Kidney (tissue), 14 donors: ENCODE measurements around the gene RUFY4. TPM values are rescaled to one million over a fixed set of nuclear protein-coding genes. Genes with fewer than 3 reads are reported as not detected.

ENCODE experiments used
- DNase-seq, 5 donors: peaks; one replicate each; pipeline ENCODE4 v3.0.0-alpha.2; 2013 to 2020
- FAIRE-seq: peaks from 2 replicates; lab custom pipeline; 2012; peaks lifted over from hg19 to GRCh38; lab: Jason Lieb, UNC
- H3K27ac ChIP-seq, 2 donors: one replicate each; pipeline ENCODE4 v1.7.0; 2013; ENCODE audit warnings: low read depth in 2 of 2, low read length in 2 of 2, inconsistent platforms in 1 of 2
- H3K27me3 ChIP-seq: one replicate; pipeline ENCODE4 v1.7.1; 2013; ENCODE audit warnings: low read length, inconsistent platforms; ENCODE audit not compliant: control insufficient read depth, insufficient read depth
- H3K36me3 ChIP-seq, 3 donors: one replicate each; pipeline versions ENCODE4 v1.7.0 to v1.7.1; 2013; ENCODE audit warnings: low read length in 3 of 3, control low read depth in 1 of 3, inconsistent platforms in 1 of 3; ENCODE audit not compliant: insufficient read depth in 3 of 3, control insufficient read depth in 2 of 3
- H3K4me1 ChIP-seq, 3 donors: one replicate each; pipeline versions ENCODE4 v1.7.0 to v1.7.1; 2013; ENCODE audit warnings: low read length in 3 of 3, inconsistent platforms in 1 of 3, low read depth in 1 of 3; ENCODE audit not compliant: control insufficient read depth in 2 of 3, insufficient read depth in 2 of 3
- H3K4me3 ChIP-seq, 3 donors: one replicate each; pipeline versions ENCODE4 v1.7.0 to v1.8.1; 2013; ENCODE audit warnings: low read length in 3 of 3, control low read depth in 1 of 3, inconsistent platforms in 1 of 3
- H3K9ac ChIP-seq, 3 donors: one replicate each; pipeline versions ENCODE4 v1.7.0 to v1.7.1; 2013; ENCODE audit warnings: low read length in 3 of 3, control low read depth in 1 of 3, inconsistent platforms in 1 of 3
- H3K9me3 ChIP-seq, 3 donors: one replicate each; pipeline versions ENCODE4 v1.7.0 to v1.7.1; 2013; ENCODE audit warnings: low read length in 3 of 3, control low read depth in 1 of 3, inconsistent platforms in 1 of 3; ENCODE audit not compliant: control insufficient read depth in 2 of 3, insufficient read depth in 1 of 3
- intact Hi-C: fragments of 100-400 bp; cut with DNase I; formaldehyde crosslinking; loops from one replicate; pipeline ENCODE4 v1.11.1; 2022
- polyA plus RNA-seq: library from polyadenylated mRNA; stranded (reverse); fragments of 350-450 nt; fragmentation: Illumina TruSeq; extraction: RNeasy Lipid Tissue Mini Kit (QIAGEN cat#74804); gene quantifications from one replicate; pipeline ENCODE4 v1.2.3, GENCODE V29; 2014; ENCODE audit warnings: low read depth, low replicate concordance; ENCODE audit not compliant: insufficient read depth
- total RNA-seq: library from RNA; stranded (reverse); fragmentation: NEBNext Ultra II Directional; extraction: Animal tissue kit (Norgen Biotek cat#: 25700); gene quantifications from one replicate; pipeline ENCODE4 v1.2.1, GENCODE V29; 2021
- TF ChIP-seq, protein P1 (sequence below): IDR thresholded peaks from 3 replicates; pipeline ENCODE4 v1.5.1; 2012; ENCODE audit warnings: mild to moderate bottlenecking, moderate library complexity, borderline replicate concordance; ENCODE audit not compliant: insufficient read depth; ENCODE audit errors: extremely low read depth
- donor health status: control.
- donor health status: control.
- donor health status: control.
- donor health status: control.
- donor health status: control.
- donor health status: DM: yes; HTN: yes; CAD: no.
- donor health status: Normal renal cell carcinoma (clear cell type).

The RUFY4 gene
- total and polyA plus RNA-seq, 2 donors from 2014 or later: 0.69 TPM; not detected in 1

DNA sequence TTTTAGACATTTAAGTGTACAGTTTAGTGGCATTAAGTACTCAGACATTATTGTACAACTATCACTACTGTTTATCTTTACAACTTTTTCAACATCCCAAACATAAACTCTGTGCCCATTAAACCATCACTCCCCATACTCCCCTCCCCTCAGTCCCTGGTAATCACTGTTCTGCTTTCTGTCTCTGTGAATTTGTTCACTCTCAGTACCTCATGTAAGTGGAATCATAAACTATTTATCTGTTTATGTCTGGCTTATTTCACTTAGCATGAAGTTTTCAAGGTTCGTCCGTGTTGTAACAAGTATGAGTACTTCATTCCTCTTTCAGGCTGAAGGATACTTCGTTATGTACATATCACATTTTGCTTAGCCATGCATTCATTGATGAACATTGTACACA, 9.8 kb upstream of the RUFY4 start:
- Histone ChIP-seq H3K36me3 (no peaks in the 10 kb centered on the region), H3K9ac (no peak overlapping the region), H3K4me3 (no peak overlapping the region), H3K27ac (no peak overlapping the region), H3K9me3 (no peaks in the 10 kb centered on the region), H3K27me3 (no peaks in the 10 kb centered on the region), H3K4me1 (no peaks in the 10 kb centered on the region)
- TF ChIP-seq, protein P1, sequence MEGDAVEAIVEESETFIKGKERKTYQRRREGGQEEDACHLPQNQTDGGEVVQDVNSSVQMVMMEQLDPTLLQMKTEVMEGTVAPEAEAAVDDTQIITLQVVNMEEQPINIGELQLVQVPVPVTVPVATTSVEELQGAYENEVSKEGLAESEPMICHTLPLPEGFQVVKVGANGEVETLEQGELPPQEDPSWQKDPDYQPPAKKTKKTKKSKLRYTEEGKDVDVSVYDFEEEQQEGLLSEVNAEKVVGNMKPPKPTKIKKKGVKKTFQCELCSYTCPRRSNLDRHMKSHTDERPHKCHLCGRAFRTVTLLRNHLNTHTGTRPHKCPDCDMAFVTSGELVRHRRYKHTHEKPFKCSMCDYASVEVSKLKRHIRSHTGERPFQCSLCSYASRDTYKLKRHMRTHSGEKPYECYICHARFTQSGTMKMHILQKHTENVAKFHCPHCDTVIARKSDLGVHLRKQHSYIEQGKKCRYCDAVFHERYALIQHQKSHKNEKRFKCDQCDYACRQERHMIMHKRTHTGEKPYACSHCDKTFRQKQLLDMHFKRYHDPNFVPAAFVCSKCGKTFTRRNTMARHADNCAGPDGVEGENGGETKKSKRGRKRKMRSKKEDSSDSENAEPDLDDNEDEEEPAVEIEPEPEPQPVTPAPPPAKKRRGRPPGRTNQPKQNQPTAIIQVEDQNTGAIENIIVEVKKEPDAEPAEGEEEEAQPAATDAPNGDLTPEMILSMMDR: no peak
- FAIRE-seq (no peak), DNase-seq (no peak)
- intact Hi-C loops: no loop called here

- FAIRE-seq (no peak), DNase-seq (no peak)
- intact Hi-C loops: no loop called here
- H3K4me3 ChIP-seq: no peak overlapping the region
- no peak overlapping the region for H3K9ac ChIP-seq
- no peak overlapping the region for H3K27ac ChIP-seq
- TF ChIP-seq, protein P1: no peak
- H3K27me3 ChIP-seq: no peaks in the 10 kb centered on the region
- no peaks in the 10 kb centered on the region for H3K36me3 ChIP-seq
- H3K4me1 ChIP-seq: no peaks in the 10 kb centered on the region
- H3K9me3 ChIP-seq: no peaks in the 10 kb centered on the region
Observed at GRCh38 chr2:218060118-218060517, 8.9 kb upstream of the RUFY4 start.

- H3K27ac ChIP-seq: no peak overlapping the region
- no peaks in the 10 kb centered on the region for H3K4me1 ChIP-seq
- no peak overlapping the region for H3K4me3 ChIP-seq
- no peak overlapping the region for H3K9ac ChIP-seq
- no peak for DNase-seq
- H3K36me3 ChIP-seq: no peaks in the 10 kb centered on the region
- FAIRE-seq: no peak
- intact Hi-C loops: no loop called here
- H3K9me3 ChIP-seq: no peaks in the 10 kb centered on the region
- TF ChIP-seq, protein P1: no peak
- no peaks in the 10 kb centered on the region for H3K27me3 ChIP-seq
Observed at GRCh38 chr2:218060950-218061660, 7.9 kb upstream of the RUFY4 start.

DNA sequence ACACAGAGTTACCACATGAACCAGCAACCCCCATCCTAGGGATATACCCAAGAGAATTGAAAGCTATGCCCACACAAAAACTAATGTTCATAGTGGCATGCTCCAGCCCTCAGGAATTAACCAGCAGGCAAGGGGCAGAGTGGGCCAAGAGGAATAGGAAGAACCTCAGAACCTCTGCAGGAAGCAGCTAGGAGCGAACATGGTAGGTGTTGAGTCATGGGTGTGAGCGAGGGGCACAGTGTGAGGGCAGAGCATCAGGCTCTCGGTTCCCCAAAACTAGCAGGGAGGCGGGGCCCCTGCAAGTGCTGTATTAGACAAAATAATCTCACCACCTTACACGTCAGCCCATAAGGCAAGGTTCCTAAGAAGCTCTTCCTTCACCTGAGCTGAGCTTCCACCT, 5.6 kb upstream of the RUFY4 start:
- no peak overlapping the region for H3K27ac ChIP-seq
- DNase-seq (no peak), FAIRE-seq (no peak)
- no peaks in the 10 kb centered on the region for H3K27me3 ChIP-seq
- no peaks in the 10 kb centered on the region for H3K9me3 ChIP-seq
- H3K4me1 ChIP-seq: no peaks in the 10 kb centered on the region
- no peak overlapping the region for H3K4me3 ChIP-seq
- intact Hi-C loops: no loop called here
- H3K9ac ChIP-seq: no peak overlapping the region
- TF ChIP-seq, protein P1: no peak
- no peaks in the 10 kb centered on the region for H3K36me3 ChIP-seq
